ENCODE data around the gene TSPAN4. TPM values are rescaled to one million over a fixed set of nuclear protein-coding genes. Genes with fewer than 3 reads are reported as not detected.

The TSPAN4 gene
- total and polyA plus RNA-seq, 9 of the 15 experiments (the other 6 are each of a cell fraction or from before 2014, with no cell fraction given), result 0.07 to 31.0 (median 15.7) TPM

DNA sequence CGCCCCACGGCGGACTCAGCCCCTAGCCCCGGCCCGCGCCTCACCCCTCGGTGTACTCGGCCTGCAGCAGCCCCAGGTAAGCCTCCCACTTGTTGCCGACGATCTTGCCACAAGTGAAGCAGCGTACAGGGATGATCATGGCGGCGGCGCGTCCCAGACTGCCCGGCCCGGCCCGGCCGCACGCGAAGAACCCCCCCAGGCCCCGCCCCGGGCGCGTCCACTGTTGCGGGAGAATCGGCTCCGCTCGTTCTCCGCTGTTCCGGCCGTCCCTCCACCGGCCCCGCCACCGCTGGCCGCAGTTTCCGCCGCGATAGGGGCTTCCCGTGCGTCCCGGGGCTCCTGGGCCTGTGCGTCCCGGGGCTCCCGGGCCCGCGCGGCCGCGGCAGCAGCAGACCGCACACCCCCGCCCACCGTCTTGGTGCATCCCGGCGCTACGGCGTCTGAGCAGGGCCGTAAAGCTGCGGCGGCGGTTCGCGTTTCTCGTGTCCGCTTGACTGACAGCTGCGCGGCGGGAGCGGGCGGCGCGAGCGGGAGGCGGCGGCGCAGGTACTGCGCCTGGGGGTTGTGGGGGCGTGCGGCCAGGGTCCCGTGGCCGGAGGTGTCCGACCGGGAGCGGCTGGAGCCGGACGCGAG is at the start of gene TSPAN4, which contains the start of gene POLR2L (continued):
- TF ChIP-seq, protein P1, sequence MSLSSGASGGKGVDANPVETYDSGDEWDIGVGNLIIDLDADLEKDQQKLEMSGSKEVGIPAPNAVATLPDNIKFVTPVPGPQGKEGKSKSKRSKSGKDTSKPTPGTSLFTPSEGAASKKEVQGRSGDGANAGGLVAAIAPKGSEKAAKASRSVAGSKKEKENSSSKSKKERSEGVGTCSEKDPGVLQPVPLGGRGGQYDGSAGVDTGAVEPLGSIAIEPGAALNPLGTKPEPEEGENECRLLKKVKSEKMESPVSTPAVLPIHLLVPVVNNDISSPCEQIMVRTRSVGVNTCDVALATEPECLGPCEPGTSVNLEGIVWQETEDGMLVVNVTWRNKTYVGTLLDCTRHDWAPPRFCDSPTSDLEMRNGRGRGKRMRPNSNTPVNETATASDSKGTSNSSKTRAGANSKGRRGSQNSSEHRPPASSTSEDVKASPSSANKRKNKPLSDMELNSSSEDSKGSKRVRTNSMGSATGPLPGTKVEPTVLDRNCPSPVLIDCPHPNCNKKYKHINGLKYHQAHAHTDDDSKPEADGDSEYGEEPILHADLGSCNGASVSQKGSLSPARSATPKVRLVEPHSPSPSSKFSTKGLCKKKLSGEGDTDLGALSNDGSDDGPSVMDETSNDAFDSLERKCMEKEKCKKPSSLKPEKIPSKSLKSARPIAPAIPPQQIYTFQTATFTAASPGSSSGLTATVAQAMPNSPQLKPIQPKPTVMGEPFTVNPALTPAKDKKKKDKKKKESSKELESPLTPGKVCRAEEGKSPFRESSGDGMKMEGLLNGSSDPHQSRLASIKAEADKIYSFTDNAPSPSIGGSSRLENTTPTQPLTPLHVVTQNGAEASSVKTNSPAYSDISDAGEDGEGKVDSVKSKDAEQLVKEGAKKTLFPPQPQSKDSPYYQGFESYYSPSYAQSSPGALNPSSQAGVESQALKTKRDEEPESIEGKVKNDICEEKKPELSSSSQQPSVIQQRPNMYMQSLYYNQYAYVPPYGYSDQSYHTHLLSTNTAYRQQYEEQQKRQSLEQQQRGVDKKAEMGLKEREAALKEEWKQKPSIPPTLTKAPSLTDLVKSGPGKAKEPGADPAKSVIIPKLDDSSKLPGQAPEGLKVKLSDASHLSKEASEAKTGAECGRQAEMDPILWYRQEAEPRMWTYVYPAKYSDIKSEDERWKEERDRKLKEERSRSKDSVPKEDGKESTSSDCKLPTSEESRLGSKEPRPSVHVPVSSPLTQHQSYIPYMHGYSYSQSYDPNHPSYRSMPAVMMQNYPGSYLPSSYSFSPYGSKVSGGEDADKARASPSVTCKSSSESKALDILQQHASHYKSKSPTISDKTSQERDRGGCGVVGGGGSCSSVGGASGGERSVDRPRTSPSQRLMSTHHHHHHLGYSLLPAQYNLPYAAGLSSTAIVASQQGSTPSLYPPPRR (CRISPR knock-in tag; IDR thresholded peaks at IDR 0.05; ENCODE audit: borderline replicate concordance), result peak; percentile 77; the same call in 1 of the 2 replicates
- TF ChIP-seq, protein P2, sequence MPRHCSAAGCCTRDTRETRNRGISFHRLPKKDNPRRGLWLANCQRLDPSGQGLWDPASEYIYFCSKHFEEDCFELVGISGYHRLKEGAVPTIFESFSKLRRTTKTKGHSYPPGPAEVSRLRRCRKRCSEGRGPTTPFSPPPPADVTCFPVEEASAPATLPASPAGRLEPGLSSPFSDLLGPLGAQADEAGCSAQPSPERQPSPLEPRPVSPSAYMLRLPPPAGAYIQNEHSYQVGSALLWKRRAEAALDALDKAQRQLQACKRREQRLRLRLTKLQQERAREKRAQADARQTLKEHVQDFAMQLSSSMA (CRISPR knock-in tag; IDR thresholded peaks at IDR 0.05), result 0 out of 2 replicates have a peak, but pooled peaks have one; percentile 1
- no peak for TF ChIP-seq ZNF316 (IDR thresholded peaks at IDR 0.05)
- TF ChIP-seq, protein P3, sequence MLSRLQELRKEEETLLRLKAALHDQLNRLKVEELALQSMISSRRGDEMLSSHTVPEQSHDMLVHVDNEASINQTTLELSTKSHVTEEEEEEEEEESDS (CRISPR knock-in tag; IDR thresholded peaks at IDR 0.05), result no peak
- TF ChIP-seq RFX1 (IDR thresholded peaks at IDR 0.05), result no peak
- TF ChIP-seq JUND (IDR thresholded peaks at IDR 0.05; ENCODE audit: borderline replicate concordance, low read depth, low read length), result peak; percentile 90
- no peak; the same call in 2 of the 3 replicates for TF ChIP-seq JUND (tag; IDR thresholded peaks at IDR 0.05; ENCODE audit: borderline replicate concordance, low read depth, low read length)
- TF ChIP-seq, protein P4, sequence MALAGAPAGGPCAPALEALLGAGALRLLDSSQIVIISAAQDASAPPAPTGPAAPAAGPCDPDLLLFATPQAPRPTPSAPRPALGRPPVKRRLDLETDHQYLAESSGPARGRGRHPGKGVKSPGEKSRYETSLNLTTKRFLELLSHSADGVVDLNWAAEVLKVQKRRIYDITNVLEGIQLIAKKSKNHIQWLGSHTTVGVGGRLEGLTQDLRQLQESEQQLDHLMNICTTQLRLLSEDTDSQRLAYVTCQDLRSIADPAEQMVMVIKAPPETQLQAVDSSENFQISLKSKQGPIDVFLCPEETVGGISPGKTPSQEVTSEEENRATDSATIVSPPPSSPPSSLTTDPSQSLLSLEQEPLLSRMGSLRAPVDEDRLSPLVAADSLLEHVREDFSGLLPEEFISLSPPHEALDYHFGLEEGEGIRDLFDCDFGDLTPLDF (CRISPR knock-in tag; IDR thresholded peaks at IDR 0.05), result no peak
- no peak for TF ChIP-seq ZNF212 (CRISPR knock-in tag; IDR thresholded peaks at IDR 0.05)
- 0 out of 2 replicates have a peak, but pooled peaks have one; percentile 18 for TF ChIP-seq NCOR1 (IDR thresholded peaks at IDR 0.05)
- peak; percentile 73 for TF ChIP-seq SMAD4 (CRISPR knock-in tag; conservative IDR thresholded peaks at IDR 0.05)
- TF ChIP-seq, protein P5, sequence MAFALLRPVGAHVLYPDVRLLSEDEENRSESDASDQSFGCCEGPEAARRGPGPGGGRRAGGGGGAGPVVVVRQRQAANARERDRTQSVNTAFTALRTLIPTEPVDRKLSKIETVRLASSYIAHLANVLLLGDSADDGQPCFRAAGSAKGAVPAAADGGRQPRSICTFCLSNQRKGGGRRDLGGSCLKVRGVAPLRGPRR (CRISPR knock-in tag; IDR thresholded peaks at IDR 0.05), result no peak
- no peak for TF ChIP-seq BACH1 (tag; IDR thresholded peaks at IDR 0.05)
- no peak; the same call in 1 of the 2 replicates for TF ChIP-seq NR3C1 (CRISPR knock-in tag; IDR thresholded peaks at IDR 0.05)
- TF ChIP-seq KAT8 (IDR thresholded peaks at IDR 0.05; ENCODE audit: low read depth), result no peak
- TF ChIP-seq RUNX1 (IDR thresholded peaks at IDR 0.05; ENCODE audit: low read depth), result no peak
- peak; percentile 88 for TF ChIP-seq SIN3B (IDR thresholded peaks at IDR 0.05; ENCODE audit: low read depth)
- TF ChIP-seq, protein P6, sequence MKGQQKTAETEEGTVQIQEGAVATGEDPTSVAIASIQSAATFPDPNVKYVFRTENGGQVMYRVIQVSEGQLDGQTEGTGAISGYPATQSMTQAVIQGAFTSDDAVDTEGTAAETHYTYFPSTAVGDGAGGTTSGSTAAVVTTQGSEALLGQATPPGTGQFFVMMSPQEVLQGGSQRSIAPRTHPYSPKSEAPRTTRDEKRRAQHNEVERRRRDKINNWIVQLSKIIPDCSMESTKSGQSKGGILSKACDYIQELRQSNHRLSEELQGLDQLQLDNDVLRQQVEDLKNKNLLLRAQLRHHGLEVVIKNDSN (CRISPR knock-in tag; IDR thresholded peaks at IDR 0.05), result no peak

Measured in K562 (cell line).